Fibroblast of lung (primary cell): Measurements from ENCODE around the gene KRT2. TPM values are rescaled to one million over a fixed set of nuclear protein-coding genes. Genes with fewer than 3 reads are reported as not detected.

Source experiments
- DNase-seq, 2 donors: peaks; one replicate each; pipeline versions ENCODE4 v3.0.0 to v3.0.0-alpha.2; 2010; ENCODE audit warnings: low read depth in 2 of 2
- H2AFZ ChIP-seq: 2 replicates; pipeline ENCODE4 v1.5.1; 2012; ENCODE audit warnings: low read length, control low read depth, inconsistent platforms
- H3K27ac ChIP-seq: 2 replicates; pipeline ENCODE4 v1.5.1; 2011; ENCODE audit warnings: low read length, control low read depth; ENCODE audit not compliant: insufficient read depth
- H3K27me3 ChIP-seq: 2 replicates; pipeline ENCODE4 v1.5.1; 2011; ENCODE audit warnings: mild to moderate bottlenecking, low read length; ENCODE audit not compliant: control insufficient read depth, insufficient read depth
- H3K36me3 ChIP-seq: 2 replicates; pipeline ENCODE4 v1.5.1; 2011; ENCODE audit warnings: low read length; ENCODE audit not compliant: control insufficient read depth, insufficient read depth
- H3K4me1 ChIP-seq: 2 replicates; pipeline ENCODE4 v1.5.1; 2011; ENCODE audit warnings: low read length; ENCODE audit not compliant: control insufficient read depth, insufficient read depth; ENCODE audit errors: extremely low read depth
- H3K4me2 ChIP-seq: 2 replicates; pipeline ENCODE4 v1.5.1; 2011; ENCODE audit warnings: low read length, control low read depth; ENCODE audit not compliant: insufficient read depth; ENCODE audit errors: extremely low read depth
- H3K4me3 ChIP-seq, 4 experiments: fragments of 200-600 bp in 1 of 4; sonication (generic) in 1 of 4; replicated peaks in 1 of 4; 2 replicates each; pipeline ENCODE4 v1.5.1; 2011 to 2016; ENCODE audit warnings: low read length in 4 of 4, low read depth in 3 of 4, mild to moderate bottlenecking in 3 of 4, control low read depth in 2 of 4, inconsistent platforms in 1 of 4, mixed read lengths in 1 of 4; ENCODE audit not compliant: insufficient read depth in 1 of 4; ENCODE audit errors: control extremely low read depth in 1 of 4
- H3K79me2 ChIP-seq: 2 replicates; pipeline ENCODE4 v1.5.1; 2012; ENCODE audit warnings: mild to moderate bottlenecking, low read length, inconsistent platforms; ENCODE audit not compliant: control insufficient read depth, insufficient read depth
- H3K9ac ChIP-seq: 2 replicates; pipeline ENCODE4 v1.5.1; 2011; ENCODE audit warnings: mild to moderate bottlenecking, low read length, control low read depth; ENCODE audit not compliant: insufficient read depth
- H3K9me3 ChIP-seq: 2 replicates; pipeline ENCODE4 v1.5.1; 2012; ENCODE audit warnings: low read depth, low read length; ENCODE audit not compliant: control insufficient read depth, insufficient read depth
- H4K20me1 ChIP-seq: 2 replicates; pipeline ENCODE4 v1.5.1; 2011; ENCODE audit warnings: low read length; ENCODE audit not compliant: control insufficient read depth, insufficient read depth; ENCODE audit errors: extremely low read depth
- EZH2 ChIP-seq: IDR thresholded peaks from 2 replicates; pipeline ENCODE4 v1.5.1; 2012; ENCODE audit warnings: low read length, control low read depth, mild to moderate bottlenecking; ENCODE audit errors: missing control alignments
- polyA plus RNA-seq, 2 donors: library from polyadenylated mRNA; depleted of rRNA in 1 of 2; stranded (reverse) in 1 of 2; unstranded in 1 of 2; fragments of >200 nt; gene quantifications; 2 replicates each; pipeline ENCODE4 v1.2.1, GENCODE V29; 2011 to 2012; ENCODE audit warnings: missing spikeins in 1 of 2
- total RNA-seq: library from RNA; depleted of rRNA; stranded (reverse); fragments of >200 nt; gene quantifications from 2 replicates; pipeline ENCODE4 v1.2.1, GENCODE V29; 2014
- TF ChIP-seq, protein P1 (sequence below), 2 donors: IDR thresholded peaks in 1 of 2; conservative IDR thresholded peaks in 1 of 2; 1 replicate in 1 of 2; 2 replicates in 1 of 2; pipeline ENCODE4 v1.5.1; 2011 to 2012; ENCODE audit warnings: low read length in 2 of 2, control low read depth in 1 of 2, inconsistent platforms in 1 of 2, low read depth in 1 of 2, mild to moderate bottlenecking in 1 of 2

Gene KRT2
- total and polyA plus RNA-seq, 2 donors (not counting 1 experiment from before 2014, with no cell fraction given): not detected

- Histone ChIP-seq H2AFZ (no peak overlapping the region), H3K4me1 (no peaks in the 10 kb centered on the region), H3K4me2 (no peak overlapping the region), H4K20me1 (no peaks in the 10 kb centered on the region), H3K79me2 (no peaks in the 10 kb centered on the region), H3K27ac (no peak overlapping the region), H3K9ac (no peak overlapping the region), H3K4me3 (no peak overlapping the region), H3K9me3 (no peaks in the 10 kb centered on the region), H3K36me3 (no peaks in the 10 kb centered on the region), H3K27me3 (peaks cover 18% of the 10 kb centered on the region)
- TF ChIP-seq, protein P1, sequence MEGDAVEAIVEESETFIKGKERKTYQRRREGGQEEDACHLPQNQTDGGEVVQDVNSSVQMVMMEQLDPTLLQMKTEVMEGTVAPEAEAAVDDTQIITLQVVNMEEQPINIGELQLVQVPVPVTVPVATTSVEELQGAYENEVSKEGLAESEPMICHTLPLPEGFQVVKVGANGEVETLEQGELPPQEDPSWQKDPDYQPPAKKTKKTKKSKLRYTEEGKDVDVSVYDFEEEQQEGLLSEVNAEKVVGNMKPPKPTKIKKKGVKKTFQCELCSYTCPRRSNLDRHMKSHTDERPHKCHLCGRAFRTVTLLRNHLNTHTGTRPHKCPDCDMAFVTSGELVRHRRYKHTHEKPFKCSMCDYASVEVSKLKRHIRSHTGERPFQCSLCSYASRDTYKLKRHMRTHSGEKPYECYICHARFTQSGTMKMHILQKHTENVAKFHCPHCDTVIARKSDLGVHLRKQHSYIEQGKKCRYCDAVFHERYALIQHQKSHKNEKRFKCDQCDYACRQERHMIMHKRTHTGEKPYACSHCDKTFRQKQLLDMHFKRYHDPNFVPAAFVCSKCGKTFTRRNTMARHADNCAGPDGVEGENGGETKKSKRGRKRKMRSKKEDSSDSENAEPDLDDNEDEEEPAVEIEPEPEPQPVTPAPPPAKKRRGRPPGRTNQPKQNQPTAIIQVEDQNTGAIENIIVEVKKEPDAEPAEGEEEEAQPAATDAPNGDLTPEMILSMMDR (conservative IDR thresholded peaks at IDR 0.05 in 1 of 2, IDR thresholded peaks at IDR 0.05 in 1 of 2; ENCODE audit: low read depth in 1 of 2, low read length in 2 of 2): no peak
- TF ChIP-seq EZH2: no peak
- no peak for DNase-seq
These were observed 34.9 kb upstream of the KRT2 start for GRCh38 chr12:52686756-52687487.

DNA sequence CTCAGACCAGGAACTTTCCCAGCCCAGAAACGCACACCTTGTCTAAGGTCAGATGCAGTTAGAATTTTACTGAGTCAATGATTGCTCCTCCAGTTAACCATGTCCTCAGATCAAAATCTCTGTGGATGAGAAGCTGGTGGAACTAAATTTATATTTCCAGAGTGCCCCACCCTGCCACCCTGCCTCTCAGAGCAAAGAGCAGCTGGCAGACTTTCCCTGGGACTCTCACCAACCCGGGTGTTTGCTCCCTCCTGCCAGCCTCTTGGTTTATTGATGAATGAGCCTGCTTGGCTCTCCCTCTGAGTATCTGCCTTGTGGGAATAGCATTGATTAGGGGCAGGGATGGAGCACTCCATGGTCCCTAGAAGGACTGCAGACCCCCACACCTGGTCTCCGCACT, 34.1 kb upstream of the KRT2 start:
- TF ChIP-seq, protein P1 (conservative IDR thresholded peaks at IDR 0.05 in 1 of 2, IDR thresholded peaks at IDR 0.05 in 1 of 2; ENCODE audit: low read depth in 1 of 2, low read length in 2 of 2): no peak
- TF ChIP-seq EZH2: no peak
- H3K27ac ChIP-seq: no peak overlapping the region
- no peak overlapping the region for H3K4me2 ChIP-seq
- no peak overlapping the region for H2AFZ ChIP-seq
- no peaks in the 10 kb centered on the region for H4K20me1 ChIP-seq
- no peaks in the 10 kb centered on the region for H3K9me3 ChIP-seq
- H3K9ac ChIP-seq: no peak overlapping the region
- no peaks in the 10 kb centered on the region for H3K4me1 ChIP-seq
- H3K36me3 ChIP-seq: no peaks in the 10 kb centered on the region
- no peak overlapping the region for H3K4me3 ChIP-seq
- peaks cover 12% of the 10 kb centered on the region for H3K27me3 ChIP-seq
- H3K79me2 ChIP-seq: no peaks in the 10 kb centered on the region
- DNase-seq: no peak

DNA sequence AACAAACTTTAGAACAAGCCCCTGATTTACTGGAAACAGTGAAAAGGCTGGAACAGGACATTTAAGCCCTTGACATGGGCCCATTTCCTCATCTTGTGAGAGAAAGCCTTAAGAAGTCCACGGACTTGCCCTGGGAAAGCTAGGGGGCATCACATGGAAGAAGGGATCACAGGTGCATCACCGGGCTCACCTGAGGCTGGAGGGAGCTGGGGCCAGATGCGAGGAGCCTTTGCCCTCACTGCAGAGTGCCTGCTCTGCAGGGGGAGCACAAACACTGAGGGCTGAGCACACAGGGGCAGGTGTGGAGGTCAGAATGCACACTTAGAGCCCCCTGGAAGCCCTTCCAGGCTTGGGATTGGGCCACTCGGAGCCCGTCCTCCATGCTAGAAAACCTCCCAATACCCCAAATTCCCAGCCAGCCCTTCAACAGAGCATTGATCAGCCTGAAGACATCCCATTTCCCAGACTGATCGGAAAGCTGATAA, 33.4 kb upstream of the KRT2 start:
- no peaks in the 10 kb centered on the region for H3K9me3 ChIP-seq
- H4K20me1 ChIP-seq: no peaks in the 10 kb centered on the region
- H3K27me3 ChIP-seq: peaks cover 6% of the 10 kb centered on the region
- no peak overlapping the region for H3K9ac ChIP-seq
- H3K4me3 ChIP-seq: no peak overlapping the region
- H3K4me2 ChIP-seq: no peak overlapping the region
- H3K4me1 ChIP-seq: no peaks in the 10 kb centered on the region
- DNase-seq: no peak
- H3K27ac ChIP-seq: no peak overlapping the region
- H3K36me3 ChIP-seq: no peaks in the 10 kb centered on the region
- H2AFZ ChIP-seq: no peak overlapping the region
- TF ChIP-seq, protein P1 (conservative IDR thresholded peaks at IDR 0.05 in 1 of 2, IDR thresholded peaks at IDR 0.05 in 1 of 2; ENCODE audit: low read depth in 1 of 2, low read length in 2 of 2): no peak
- no peak for TF ChIP-seq EZH2
- no peaks in the 10 kb centered on the region for H3K79me2 ChIP-seq
